Measurements from ENCODE around the gene MOV10.

Gene MOV10

DNA sequence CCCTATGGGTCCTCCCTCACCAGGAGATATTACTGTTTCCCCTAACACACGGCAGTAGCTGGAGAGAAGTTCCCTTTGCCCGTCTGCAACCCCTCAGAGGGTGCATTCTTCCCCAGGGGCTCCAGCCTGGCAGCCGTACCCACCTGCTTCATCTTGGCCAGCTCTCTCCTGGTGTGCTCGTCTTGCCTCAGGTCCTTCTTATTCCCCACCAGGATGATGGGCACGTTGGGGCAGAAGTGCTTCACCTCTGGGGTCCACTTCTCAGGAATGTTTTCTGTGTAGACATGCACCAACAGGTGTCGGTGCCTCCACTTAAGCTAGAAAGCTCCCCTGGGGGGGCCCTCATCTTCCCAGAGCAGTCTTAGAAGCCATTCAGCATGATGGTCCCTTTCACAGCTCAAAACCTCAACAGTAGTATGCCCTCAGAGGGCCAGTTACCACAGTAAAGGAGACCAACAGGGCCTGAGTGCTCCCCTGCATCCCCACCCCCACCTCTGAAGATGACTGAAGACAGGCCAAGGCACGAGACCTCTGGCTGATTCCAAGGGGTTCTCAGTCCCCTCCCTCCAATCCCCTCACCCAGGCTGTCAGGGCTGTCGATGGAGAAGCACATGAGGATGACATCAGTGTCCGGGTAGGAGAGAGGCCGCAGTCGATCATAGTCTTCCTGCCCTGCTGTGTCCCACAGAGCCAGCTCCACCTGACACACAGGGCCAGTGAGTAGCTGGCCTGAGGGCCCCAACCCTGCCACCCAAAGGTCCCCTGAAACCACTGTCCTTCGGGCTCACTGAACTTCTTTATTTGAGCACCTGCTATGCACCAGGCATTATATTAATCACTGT lies 28.2 kb downstream of the MOV10 start:
- no peak overlapping the region for H3K4me3 ChIP-seq
- DNase-seq (ENCODE audit: low spot score) = no peak
- H3K27ac ChIP-seq = peak overlapping the region; percentile 59 to 99
- TF ChIP-seq, protein P1, sequence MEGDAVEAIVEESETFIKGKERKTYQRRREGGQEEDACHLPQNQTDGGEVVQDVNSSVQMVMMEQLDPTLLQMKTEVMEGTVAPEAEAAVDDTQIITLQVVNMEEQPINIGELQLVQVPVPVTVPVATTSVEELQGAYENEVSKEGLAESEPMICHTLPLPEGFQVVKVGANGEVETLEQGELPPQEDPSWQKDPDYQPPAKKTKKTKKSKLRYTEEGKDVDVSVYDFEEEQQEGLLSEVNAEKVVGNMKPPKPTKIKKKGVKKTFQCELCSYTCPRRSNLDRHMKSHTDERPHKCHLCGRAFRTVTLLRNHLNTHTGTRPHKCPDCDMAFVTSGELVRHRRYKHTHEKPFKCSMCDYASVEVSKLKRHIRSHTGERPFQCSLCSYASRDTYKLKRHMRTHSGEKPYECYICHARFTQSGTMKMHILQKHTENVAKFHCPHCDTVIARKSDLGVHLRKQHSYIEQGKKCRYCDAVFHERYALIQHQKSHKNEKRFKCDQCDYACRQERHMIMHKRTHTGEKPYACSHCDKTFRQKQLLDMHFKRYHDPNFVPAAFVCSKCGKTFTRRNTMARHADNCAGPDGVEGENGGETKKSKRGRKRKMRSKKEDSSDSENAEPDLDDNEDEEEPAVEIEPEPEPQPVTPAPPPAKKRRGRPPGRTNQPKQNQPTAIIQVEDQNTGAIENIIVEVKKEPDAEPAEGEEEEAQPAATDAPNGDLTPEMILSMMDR (IDR thresholded peaks at IDR 0.05) = no peak

DNA sequence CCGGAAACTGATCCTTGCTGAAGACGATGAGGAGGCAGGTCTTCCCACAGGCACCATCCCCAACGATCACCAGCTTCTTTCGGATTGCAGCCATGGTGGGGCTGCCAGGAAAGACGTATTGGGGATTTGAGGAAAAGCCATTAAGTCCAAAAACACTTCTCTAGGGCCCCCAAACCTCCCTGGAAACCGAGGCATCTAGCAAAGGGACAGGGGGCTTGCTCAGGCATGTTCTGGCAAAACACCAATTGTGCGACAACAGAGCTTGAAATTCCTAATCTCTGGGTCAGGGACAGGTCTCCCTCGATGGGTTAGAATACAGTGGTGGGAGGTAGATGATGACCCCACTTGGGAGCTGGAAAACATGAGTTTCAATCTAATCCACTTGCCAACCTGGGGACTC lies 29.2 kb downstream of the MOV10 start:
- peak overlapping the region; percentile 83 to 99 for H3K27ac ChIP-seq
- TF ChIP-seq, protein P1 (IDR thresholded peaks at IDR 0.05) = no peak
- H3K4me3 ChIP-seq = peak overlapping the region; percentile 98
- DNase-seq (ENCODE audit: low spot score) = no peak

DNA sequence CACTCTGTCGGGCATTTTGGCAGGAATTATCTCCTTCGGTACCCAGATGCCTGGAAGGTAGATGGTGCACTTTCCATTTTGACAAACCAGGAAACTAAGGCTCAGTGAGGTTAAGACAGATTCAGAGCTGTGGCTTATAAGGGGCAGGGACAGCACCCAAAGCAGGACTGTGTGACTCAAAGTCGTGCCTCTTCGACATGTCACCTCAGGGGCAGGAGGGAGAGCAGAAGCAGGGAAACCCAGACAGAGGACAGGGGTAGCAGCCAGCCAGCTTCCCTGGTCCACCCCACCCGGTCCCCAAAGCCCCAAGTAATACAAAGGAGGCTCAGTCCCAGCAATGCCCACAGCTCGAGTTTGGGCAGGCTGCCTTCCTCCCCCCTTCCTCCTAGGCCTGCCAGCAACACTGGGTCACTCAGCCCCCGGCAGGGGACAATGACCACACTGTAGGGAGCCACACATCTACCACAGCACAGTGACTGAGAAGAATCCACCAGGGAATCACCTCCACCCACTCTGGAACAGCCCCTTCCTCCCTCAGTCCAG lies 30.0 kb downstream of the MOV10 start:
- TF ChIP-seq, protein P1 (IDR thresholded peaks at IDR 0.05) = no peak
- Histone ChIP-seq H3K27ac (peak overlapping the region; percentile 83 to 99), H3K4me3 (peak overlapping the region; percentile 98)
- DNase-seq (ENCODE audit: low spot score) = no peak

DNA sequence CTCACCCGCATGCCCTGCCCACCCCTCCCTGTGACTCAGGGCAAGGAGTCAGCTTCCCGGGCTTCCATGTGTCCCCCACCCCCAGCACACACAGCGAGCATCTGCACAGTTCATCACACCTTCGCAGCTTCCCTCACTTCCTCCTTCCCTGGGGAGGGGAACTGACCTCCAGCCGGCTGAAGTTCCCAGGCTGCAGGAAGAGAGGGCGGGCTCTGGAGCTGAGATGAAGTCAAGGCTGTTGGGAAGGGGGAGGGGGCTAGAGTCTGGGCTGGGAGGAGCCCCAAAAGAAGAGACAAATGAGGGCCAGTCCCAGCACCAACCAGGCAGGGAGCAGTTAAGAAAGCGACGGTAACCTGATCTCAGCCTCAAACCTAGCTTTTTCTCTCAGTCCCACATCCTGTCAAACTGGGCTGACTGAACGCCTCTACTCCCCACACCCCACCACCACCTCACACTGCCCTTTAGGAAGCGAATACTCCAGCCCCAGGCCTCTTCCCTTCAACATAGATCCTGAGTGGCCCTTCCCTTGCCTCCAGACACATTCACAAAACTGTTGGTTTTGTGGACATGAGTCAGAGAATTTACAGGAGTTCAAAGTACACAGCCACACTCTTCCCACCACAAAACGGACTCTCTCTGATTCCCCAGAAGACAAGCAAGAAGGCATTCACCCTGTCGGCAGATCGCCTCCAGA lies 30.6 kb downstream of the MOV10 start:
- Histone ChIP-seq H3K4me3 (peak overlapping the region; percentile 98), H3K27ac (peak overlapping the region; percentile 83 to 99)
- peak; percentile 95 for DNase-seq (ENCODE audit: low spot score)
- TF ChIP-seq, protein P1 (IDR thresholded peaks at IDR 0.05) = no peak

- TF ChIP-seq, protein P1 (IDR thresholded peaks at IDR 0.05) = no peak
- no peak for DNase-seq (ENCODE audit: low spot score)
- Histone ChIP-seq H3K4me3 (peak within 1 kb of the TSS; percentile 98), H3K27ac (peak within 1 kb of the TSS; percentile 95 to 99)
These were observed 32.2 kb downstream of the MOV10 start, which contains the start of gene RHOC for GRCh38 chr1:112706505-112707220. RHOC (minus strand) TSS chr1:112707127; CDS start chr1:112703799, 3,328 bp downstream.

DNA sequence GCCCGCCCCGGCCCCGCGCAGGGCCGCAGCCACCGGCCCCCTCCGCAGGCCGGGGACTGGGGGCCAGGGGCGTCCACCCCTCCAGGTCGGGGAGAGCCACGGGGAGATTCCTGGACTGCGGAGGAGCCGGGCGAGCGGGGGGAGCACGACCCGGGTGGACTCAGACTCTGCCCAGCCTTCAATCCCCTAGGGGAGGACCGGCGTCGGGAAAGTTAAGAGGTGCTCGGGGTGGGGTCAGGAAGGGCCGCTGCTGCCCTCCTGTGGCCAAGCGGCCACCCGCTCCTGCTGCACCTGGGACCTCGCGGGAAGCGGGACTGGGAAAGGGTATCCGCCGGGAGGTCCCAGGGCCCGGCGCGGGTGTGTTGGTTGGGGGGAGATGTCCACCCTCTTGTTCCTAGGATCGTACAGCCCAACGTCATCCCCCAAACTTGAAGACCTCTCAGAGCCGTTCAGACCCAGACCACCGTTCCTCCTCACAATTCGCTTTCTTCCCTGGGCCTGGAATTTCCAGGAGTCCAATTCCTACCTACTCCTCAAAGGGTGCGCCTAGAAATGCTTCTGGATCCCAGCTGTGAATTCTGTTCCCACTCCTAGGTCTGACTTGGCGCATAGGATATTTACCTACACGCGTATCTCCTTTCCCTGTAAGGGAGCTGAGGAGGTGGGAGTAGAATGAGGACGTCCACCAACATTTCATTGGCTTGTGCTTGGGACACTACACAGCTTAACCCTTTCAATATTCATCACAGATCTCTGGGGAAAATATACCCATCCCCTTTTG lies 33.0 kb downstream of the MOV10 start:
- DNase-seq (ENCODE audit: low spot score) = peak; percentile 93
- Histone ChIP-seq H3K4me3 (peak overlapping the region; percentile 98), H3K27ac (peak overlapping the region; percentile 95 to 99)
- TF ChIP-seq, protein P1 (IDR thresholded peaks at IDR 0.05) = peak; percentile 89

All from coronary artery (tissue), 2 donors.